ENCODE measurements around the gene NDST3.

NDST3 gene
- total RNA-seq: 0 to 0.09 (median 0) reads per million in 4 experiments

GRCh38 chr4:118034053-118034785 is at the start of gene NDST3:
Gene NDST3 (plus strand): TSS chr4:118034486. CDS start chr4:118053911, 19,425 bp downstream.
- DNase-seq: no peak

- no peak for DNase-seq
These were observed 48.0 kb upstream of the NDST3 start for GRCh38 chr4:117986321-117986720.

GRCh38 chr4:117987464-117987863 is 46.8 kb upstream of the NDST3 start:
- DNase-seq: no peak

- no peak for DNase-seq
These were observed 37.4 kb upstream of the NDST3 start for GRCh38 chr4:117996891-117997290.

- no peak for DNase-seq
These were observed 30.2 kb upstream of the NDST3 start for GRCh38 chr4:118004088-118004487.

- no peak for DNase-seq
These were observed 28.4 kb upstream of the NDST3 start for GRCh38 chr4:118005883-118006282.

- DNase-seq: no peak
These were observed 22.1 kb upstream of the NDST3 start for GRCh38 chr4:118012142-118012541.

GRCh38 chr4:118014831-118015230 is 19.5 kb upstream of the NDST3 start:
- no peak for DNase-seq

GRCh38 chr4:118018381-118019145 is 15.7 kb upstream of the NDST3 start:
- no peak for DNase-seq

- no peak for DNase-seq
These were observed 7.5 kb upstream of the NDST3 start for GRCh38 chr4:118026806-118027205.

GRCh38 chr4:118029224-118029623 is 5.1 kb upstream of the NDST3 start:
- no peak for DNase-seq

- DNase-seq: no peak
These were observed 1.6 kb upstream of the NDST3 start for GRCh38 chr4:118032691-118033090.

GRCh38 chr4:118033148-118034052 is 886 bp upstream of the NDST3 start:
- no peak for DNase-seq

GRCh38 chr4:118035309-118035708 is 1.0 kb downstream of the NDST3 start:
- DNase-seq: no peak

- no peak for DNase-seq
These were observed 2.0 kb downstream of the NDST3 start for GRCh38 chr4:118036336-118036735.

GRCh38 chr4:118037955-118038354 is 3.7 kb downstream of the NDST3 start:
- no peak for DNase-seq

GRCh38 chr4:118046323-118046722 is 12.0 kb downstream of the NDST3 start:
- DNase-seq: no peak

- no peak for DNase-seq
These were observed 12.8 kb downstream of the NDST3 start for GRCh38 chr4:118047043-118047442.

- DNase-seq: no peak
These were observed 24.7 kb downstream of the NDST3 start for GRCh38 chr4:118058955-118059354.

- no peak for DNase-seq
These were observed 25.1 kb downstream of the NDST3 start for GRCh38 chr4:118059397-118059796.

GRCh38 chr4:118076958-118077766 is 42.9 kb downstream of the NDST3 start:
- DNase-seq: no peak

- no peak for DNase-seq
These were observed 43.5 kb downstream of the NDST3 start for GRCh38 chr4:118077767-118078105.
